Fibroblast of skin of left quadriceps (primary cell): ENCODE data around the gene ANGPTL7.
"Not testable (repeated sequence)": the region's sequence is repeated elsewhere in the genome, so short reads cannot be mapped to it uniquely, and the experiment has no call there.

ENCODE experiments used
- DNase-seq, 2 experiments: peaks; one replicate each; pipeline ENCODE4 v3.0.0-alpha.2; 2013; ENCODE audit warnings: low read depth in 2 of 2

The ANGPTL7 gene

GRCh38 chr1:11169202-11169601, 20.0 kb upstream of the ANGPTL7 start:
- DNase-seq, result no peak

GRCh38 chr1:11170102-11170501, 19.1 kb upstream of the ANGPTL7 start:
- no peak for DNase-seq

- no peak for DNase-seq
These were observed 14.8 kb upstream of the ANGPTL7 start for GRCh38 chr1:11174261-11174942.

GRCh38 chr1:11175461-11175860, 13.7 kb upstream of the ANGPTL7 start:
- no peak for DNase-seq

GRCh38 chr1:11176081-11176706, 13.0 kb upstream of the ANGPTL7 start:
- no peak for DNase-seq

- DNase-seq, result peak; percentile 44
These were observed 10.8 kb upstream of the ANGPTL7 start for GRCh38 chr1:11178021-11179015.

GRCh38 chr1:11179125-11179524, 10.0 kb upstream of the ANGPTL7 start:
- no peak for DNase-seq

- not testable (repeated sequence) for DNase-seq
These were observed 9.4 kb upstream of the ANGPTL7 start for GRCh38 chr1:11179749-11180148.

- DNase-seq, result peak in 1 of 2 experiments; percentile 20
These were observed 8.8 kb upstream of the ANGPTL7 start for GRCh38 chr1:11180342-11180744.

GRCh38 chr1:11182884-11183283, 6.3 kb upstream of the ANGPTL7 start:
- DNase-seq, result no peak

- no peak for DNase-seq
These were observed 4.2 kb upstream of the ANGPTL7 start for GRCh38 chr1:11184973-11185372.

GRCh38 chr1:11187000-11187399, 2.2 kb upstream of the ANGPTL7 start:
- no peak for DNase-seq

- no peak for DNase-seq
These were observed 1.7 kb upstream of the ANGPTL7 start for GRCh38 chr1:11187494-11187893.

GRCh38 chr1:11187931-11188330, 1.2 kb upstream of the ANGPTL7 start:
- DNase-seq, result no peak

- DNase-seq, result no peak
These were observed 774 bp upstream of the ANGPTL7 start for GRCh38 chr1:11188381-11188780.

- no peak for DNase-seq
These were observed 4.2 kb downstream of the ANGPTL7 start for GRCh38 chr1:11193376-11193775.

GRCh38 chr1:11194407-11195176, 5.4 kb downstream of the ANGPTL7 start:
- no peak for DNase-seq

GRCh38 chr1:11196945-11197344, 7.8 kb downstream of the ANGPTL7 start:
- no peak for DNase-seq

GRCh38 chr1:11197359-11197758, 8.2 kb downstream of the ANGPTL7 start:
- DNase-seq, result no peak

- no peak for DNase-seq
These were observed 9.1 kb downstream of the ANGPTL7 start for GRCh38 chr1:11198257-11198656.

GRCh38 chr1:11198851-11199594, 9.9 kb downstream of the ANGPTL7 start:
- no peak for DNase-seq
